GM12875 (cell line): ENCODE data around the gene TRERF1.

Experiments used
- H3K4me3 ChIP-seq: one replicate; pipeline ENCODE4 v1.5.1; 2011; ENCODE audit warnings: low read depth, low read length, control low read depth
- CTCF ChIP-seq: IDR thresholded peaks from 2 replicates; pipeline ENCODE4 v1.5.1; 2011; ENCODE audit warnings: low read depth, mild to moderate bottlenecking, control low read depth, inconsistent platforms, low read length, moderate library complexity, borderline replicate concordance; ENCODE audit not compliant: insufficient read depth

The TRERF1 gene

DNA sequence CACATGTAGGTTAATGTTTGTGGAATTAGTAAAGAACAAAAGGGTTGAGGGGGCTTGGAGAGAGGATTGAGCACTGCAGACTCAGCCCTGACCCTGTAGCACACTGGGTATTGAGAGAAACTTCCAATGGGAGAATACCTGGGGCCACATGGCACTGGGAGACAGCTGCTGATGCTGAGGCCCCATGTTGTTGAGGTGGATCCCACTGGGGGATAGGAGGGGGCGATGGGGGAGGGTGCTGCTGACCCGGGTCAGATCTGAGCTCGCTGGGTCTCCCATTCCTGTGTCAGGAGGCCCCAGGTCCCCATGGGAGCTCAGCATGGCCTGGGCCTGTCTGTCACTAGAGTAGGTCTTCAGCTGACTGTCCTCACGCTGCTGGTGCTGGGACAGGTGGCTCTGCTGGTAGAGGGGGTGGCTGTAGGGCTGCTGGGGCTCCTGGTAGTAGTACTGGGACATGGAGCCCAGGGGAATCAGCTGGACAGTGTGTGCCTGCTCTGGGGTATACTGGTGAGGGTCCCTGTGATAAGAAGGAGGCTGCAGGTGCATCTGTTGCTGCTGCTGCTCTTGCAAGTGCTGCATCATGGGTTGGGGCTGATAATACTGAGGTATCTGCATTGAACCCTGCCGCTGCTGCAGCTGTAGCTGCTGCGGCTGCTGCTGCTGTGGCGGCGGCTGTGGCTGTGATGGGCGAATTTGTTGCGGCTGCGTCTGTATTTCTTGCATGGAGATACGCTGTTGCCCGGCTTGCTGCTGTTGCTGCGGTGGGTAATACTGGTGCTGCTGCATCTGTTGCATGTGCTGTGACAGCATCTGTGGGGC, 183.5 kb downstream of the TRERF1 start:
- TF ChIP-seq CTCF: no peak
- no peak overlapping the region for H3K4me3 ChIP-seq

GRCh38 chr6:42266538-42266937, 185.2 kb downstream of the TRERF1 start:
- TF ChIP-seq CTCF: no peak
- H3K4me3 ChIP-seq: no peak overlapping the region

DNA sequence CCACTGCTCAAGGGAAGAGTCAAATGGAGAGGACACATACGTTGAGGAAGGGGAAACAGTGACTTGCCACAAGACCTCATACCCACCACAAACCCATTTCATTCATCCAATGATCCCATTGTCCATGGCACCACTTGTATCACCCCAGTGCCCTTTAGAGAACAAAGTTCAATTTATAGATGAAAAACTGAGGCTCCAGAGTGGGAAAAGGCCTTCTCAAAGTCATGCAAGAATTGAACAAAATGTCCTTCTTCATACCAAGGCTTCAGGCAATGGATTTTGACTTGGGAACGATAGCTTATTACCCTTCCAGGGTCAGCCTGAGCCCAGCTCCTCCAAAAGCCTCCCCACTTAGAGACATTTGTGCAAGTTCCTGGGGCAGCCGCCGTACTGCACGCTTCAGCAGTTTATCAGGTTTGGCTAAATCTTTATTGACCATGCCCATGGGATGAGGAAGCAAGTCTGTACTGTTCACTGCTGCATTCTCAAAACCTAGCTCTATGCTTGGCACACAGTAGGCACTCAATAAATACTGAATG, 186.8 kb downstream of the TRERF1 start:
- no peak for TF ChIP-seq CTCF
- no peak overlapping the region for H3K4me3 ChIP-seq

DNA sequence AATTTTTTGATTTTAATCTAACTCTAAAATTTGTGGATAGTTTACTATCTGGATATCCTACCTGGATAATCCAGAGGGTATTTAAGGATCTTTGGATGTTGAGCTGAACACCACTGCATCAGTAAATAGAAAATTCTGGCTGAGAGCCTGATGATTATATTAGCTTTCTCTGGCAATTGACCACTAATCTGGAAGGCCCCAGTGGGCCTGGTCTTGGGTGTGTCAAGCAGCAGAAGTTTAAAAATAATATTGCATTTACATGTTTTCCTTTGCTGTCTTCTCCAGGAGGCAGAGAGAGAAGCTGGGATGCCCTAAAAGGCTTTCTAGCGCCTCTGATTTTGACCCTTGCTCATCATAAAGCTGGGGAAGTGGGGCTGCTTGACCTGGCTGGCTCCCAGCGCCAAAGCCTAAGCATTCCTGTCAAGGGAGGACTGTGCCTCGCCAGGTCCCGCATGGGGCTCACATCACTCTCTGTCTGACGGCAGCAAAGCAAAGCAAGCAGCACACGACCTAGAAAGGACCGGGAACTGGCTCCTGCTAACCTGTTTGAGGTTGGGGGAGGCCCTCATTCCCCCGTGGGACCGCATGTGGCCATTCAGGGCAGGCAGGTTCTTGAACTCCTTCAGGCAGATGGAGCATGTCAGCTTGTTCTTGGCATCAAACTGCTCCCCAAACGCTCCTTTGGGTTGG, 187.4 kb downstream of the TRERF1 start:
- no peak for TF ChIP-seq CTCF

GRCh38 chr6:42263165-42263728, 188.5 kb downstream of the TRERF1 start:
- no peak for TF ChIP-seq CTCF
- H3K4me3 ChIP-seq: no peak overlapping the region

More for the DNA sequence above, 187.4 kb downstream of the TRERF1 start:
- H3K4me3 ChIP-seq: no peak overlapping the region

GRCh38 chr6:42260972-42261371, 190.8 kb downstream of the TRERF1 start:
- no peak overlapping the region for H3K4me3 ChIP-seq
- peak; percentile 45; the same call in 1 of the 2 replicates for TF ChIP-seq CTCF
